ENCODE results near the gene SNRPA1.

DNA sequence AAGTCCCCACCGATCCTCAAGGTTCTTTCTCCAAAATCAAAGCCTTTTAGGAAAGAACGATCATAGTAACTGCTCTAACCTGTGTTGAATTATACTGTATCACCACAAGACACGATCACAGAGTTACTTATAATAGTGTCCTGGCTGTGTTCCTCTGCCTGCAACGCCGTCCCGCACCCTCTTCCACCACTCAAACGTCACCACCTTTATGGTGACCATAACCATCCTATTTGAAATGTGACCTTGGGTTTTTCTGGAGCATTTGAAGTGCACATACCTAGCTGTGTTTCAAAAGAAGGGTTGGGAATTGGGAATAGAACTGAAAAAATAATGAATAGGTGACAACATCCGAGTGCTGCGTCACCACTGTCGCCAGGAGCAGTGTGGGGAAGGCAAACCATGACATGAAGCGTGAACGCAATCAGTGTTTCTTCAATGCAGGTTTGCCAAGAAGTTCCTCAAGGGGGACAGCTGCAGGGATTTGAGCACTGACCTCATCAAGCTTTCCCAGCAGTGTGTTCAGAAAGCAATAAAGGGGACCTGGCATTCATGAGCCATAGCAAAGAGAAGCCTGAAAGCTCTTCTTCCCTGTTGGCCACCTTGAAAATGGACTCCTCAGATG is 17.0 kb downstream of the SNRPA1 start:
- no peak for TF ChIP-seq POLR2A (IDR thresholded peaks at IDR 0.05; ENCODE audit: low read depth, low read length)
- TF ChIP-seq POLR2AphosphoS5 (IDR thresholded peaks at IDR 0.05; ENCODE audit: low read depth, low read length) = no peak
- TF ChIP-seq TAF1 (IDR thresholded peaks at IDR 0.05; ENCODE audit: borderline replicate concordance, low read depth, low read length) = no peak
